ENCODE measurements around the gene GAA.
"Not testable (repeated sequence)": the region's sequence is repeated elsewhere in the genome, so short reads cannot be mapped to it uniquely, and the experiment has no call there.

The GAA gene

DNA sequence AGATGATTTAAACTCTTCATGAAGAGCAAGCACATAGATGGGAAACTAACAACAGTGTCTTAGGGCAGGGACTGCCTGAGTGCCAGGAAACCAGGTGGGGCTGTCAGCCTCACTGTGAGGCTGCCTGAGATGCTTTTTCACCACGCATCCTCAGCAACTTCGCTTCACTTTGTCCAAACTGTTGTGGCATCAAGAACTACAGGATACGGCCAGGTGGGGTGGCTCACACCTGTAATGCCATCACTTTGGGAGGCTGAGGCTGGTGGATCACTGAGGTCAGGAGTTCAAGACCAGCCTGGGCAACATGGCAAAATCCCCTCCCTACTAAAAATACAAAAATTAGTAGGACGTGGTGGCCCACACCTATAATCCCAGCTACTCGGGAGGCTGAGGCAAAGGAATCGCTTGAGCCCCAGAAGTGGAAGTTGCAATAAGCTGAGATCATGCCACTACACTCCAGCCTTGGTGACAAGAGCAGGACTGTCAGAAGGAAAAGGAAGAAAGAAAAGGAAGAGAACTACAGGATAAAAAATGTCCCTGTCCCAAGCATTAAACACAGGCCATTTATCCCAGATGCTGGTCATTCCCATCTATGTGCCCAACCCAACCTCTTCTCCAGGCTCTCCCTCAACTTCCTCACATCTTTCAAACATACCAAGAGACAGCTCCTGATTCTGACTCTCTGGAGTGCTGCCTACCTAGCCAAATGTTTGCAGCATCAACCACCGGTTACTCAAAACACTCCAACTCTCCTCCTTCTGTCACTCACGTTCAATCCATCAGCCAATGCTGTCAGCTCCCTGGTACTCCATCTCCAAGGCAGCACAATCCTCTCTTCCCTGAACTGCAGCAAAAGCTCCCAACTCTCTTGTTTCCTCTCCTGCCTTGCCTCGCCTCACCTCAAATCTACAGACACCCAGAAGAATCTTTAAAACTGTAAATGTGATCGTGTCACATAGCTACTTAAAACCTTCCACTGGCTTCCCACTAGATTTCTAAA is 44.0 kb downstream of the GAA start:
- DNase-seq (ENCODE audit: low read depth) = no peak

GRCh38 chr17:80146121-80147034 is 45.0 kb downstream of the GAA start:
- no peak for DNase-seq (ENCODE audit: low read depth)

DNA sequence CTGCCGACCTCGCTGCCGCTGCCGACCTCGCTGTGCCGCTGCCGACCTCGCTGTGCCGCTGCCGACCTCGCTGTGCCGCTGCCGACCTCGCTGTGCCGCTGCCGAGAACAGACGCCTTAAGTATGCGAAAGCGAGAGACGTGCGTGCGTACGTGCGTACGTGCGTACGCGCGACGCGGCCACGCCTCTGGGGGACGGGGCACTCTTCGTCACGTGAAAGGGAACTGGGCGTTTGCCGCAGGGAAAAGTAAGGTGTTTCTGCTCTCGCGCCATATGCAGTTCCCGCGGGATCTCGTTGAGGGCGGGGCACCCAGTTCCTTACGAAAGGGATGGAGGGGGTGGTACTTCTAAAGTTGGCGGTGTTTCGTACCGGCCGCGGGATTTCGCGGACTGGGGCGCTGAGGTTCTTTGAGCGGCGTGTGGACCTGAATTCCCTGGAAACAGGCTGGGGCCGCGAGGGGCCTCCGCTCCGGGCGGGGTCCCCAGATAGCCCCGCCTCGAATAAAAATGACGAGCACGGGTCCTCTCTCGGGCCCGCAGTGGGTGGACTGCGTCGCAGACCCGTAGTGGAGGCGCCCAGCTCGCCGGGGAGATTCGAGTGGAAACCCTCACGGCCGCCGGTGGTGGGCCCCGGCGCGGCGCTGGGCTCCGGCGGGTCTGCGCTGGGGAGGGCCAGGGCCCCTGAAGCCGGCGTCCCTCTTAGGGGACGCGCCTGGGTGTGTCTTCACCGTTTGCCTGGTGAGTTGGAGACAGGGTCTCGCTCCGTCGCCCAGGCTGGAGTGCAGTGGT is 45.8 kb downstream of the GAA start, which contains the start of gene EIF4A3:
Gene EIF4A3 (minus strand): TSS at position 94 of the 788 bp plus-strand sequence. CDS start 167 bp downstream, outside the sequence.
- DNase-seq (ENCODE audit: low read depth) = peak; percentile 94

DNA sequence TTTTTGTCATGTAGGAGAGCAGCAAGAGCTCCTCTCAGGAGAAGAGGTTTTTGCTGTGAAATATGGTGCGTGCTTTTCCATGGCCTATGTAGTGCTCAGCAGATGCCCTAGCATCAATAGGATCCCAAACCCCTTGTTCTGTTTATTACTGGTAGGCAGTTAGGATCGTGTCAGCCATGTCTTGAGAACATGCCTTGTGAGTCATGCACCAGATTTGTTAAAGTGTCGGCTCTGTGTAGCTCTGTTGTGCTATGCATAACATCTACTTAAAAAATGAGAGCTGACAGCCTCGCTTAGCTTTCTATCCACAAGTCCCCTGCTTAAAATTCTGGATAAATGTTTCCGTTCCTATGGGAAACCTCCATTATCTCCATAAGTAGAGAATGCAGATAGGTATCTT is 50.0 kb downstream of the GAA start:
- DNase-seq (ENCODE audit: low read depth) = no peak

GRCh38 chr17:80152081-80152702 is 50.8 kb downstream of the GAA start:
- no peak for DNase-seq (ENCODE audit: low read depth)

- DNase-seq (ENCODE audit: low read depth) = no peak
These were observed 51.6 kb downstream of the GAA start for GRCh38 chr17:80153004-80153403.

- no peak for DNase-seq (ENCODE audit: low read depth)
These were observed 52.8 kb downstream of the GAA start for GRCh38 chr17:80154166-80154565.

- not testable (repeated sequence) for DNase-seq (ENCODE audit: low read depth)
These were observed 54.2 kb downstream of the GAA start for GRCh38 chr17:80155600-80155999.

- no peak for DNase-seq (ENCODE audit: low read depth)
These were observed 57.5 kb downstream of the GAA start for GRCh38 chr17:80158846-80159245.

GRCh38 chr17:80160536-80160935 is 59.2 kb downstream of the GAA start:
- no peak for DNase-seq (ENCODE audit: low read depth)

DNA sequence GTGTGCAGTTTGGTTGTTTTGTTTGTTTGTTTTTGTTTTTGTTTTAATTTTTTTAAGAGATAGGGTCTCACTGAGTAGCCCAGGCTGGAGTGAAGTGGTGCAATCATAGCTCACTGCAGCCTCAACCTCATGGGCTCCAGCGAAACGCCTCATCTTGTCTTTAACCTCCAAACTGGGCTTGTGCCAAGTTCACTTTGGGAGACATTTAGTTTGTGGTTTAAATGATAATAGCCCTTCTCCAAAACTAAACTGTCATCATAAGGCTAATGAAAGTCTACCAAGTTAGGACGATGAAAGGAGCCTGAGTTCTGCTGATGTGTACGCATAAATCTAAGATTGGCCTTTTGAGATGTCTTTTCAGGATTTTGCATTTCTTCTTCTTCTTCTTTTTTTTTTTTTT is 62.0 kb downstream of the GAA start:
- no peak for DNase-seq (ENCODE audit: low read depth)

DNA sequence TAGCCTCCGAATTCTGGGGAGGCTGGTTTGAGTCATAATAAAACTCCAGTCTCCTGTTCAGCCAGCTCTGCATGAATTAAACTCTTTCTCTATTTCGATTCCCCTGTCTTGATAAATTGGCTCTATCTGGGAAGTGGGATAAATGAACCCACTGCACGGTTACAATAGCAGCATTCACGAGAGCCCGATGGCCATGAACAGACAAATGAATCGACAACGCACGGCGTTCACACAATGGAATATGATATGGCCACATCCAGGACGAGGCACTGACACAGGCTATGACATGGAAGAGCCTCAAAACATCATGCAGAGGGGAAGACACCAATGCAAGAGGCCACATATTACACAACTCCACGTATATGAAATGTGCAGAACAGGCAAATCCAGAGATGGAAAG is 62.8 kb downstream of the GAA start:
- DNase-seq (ENCODE audit: low read depth) = no peak

DNA sequence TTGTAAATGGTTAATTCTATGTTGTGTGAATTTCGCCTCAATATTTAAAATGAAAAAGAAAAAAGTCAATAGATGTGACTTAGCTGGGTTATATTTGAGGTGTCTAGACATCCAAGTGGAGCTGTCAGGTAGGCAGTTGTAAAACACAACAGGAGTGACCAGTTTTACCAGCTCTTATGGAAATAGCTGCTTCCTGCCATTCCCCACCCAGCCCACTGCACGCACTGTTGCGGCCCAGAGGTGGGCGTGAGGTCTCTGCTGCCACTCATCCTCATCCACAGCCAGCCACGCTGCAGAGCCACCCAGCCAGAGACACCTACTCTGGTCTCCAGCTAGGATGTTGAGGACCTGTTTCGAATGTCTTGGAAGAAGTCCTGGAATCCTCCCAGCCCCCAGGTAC is 65.1 kb downstream of the GAA start:
- DNase-seq (ENCODE audit: low read depth) = no peak

DNA sequence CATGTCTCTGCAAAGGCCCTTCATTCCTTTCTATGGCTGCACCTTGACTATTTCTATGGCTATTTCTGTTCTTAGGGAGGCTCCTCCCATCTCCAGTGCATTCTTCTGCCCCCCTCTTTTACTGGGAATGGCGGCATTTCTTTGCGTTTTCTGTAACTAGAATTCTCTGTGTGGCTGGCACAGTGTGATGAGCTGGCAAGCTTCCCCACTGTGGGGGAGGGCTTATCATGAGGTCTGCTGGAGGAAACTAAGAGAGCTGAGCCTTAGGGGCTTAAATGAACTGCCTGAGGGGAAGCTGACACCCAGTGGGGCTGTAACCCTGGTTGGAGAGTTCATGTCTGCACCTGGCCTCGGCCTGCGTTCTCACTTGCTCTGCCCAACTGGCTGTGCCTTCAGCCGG is 67.0 kb downstream of the GAA start:
- DNase-seq (ENCODE audit: low read depth) = no peak

DNA sequence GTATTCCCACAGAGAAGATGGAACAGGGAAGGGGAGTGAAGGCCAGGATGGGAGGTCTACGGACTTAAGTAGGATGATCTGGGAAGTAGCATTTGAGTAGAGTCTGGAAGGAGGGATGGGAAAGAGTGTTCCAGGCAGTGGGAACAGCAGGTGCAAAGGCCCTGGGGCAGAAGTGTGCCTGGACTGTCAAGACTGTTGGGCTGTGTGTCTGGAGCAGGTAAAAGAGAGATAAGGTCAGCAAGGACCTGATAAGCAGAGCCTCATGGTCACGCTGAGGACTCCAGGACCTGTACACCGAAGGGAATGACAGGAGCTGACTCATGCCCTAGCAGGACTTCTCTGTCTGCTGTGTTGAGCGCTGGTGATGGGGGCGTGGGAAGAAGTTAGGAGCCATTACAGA is 67.7 kb downstream of the GAA start:
- DNase-seq (ENCODE audit: low read depth) = no peak

Data from stimulated activated CD8-positive, alpha-beta memory T cell treated with anti-CD3 and anti-CD28 coated beads, Interleukin-12 subunit alpha, Interleukin-12 subunit beta, amount 100 ng/mL, for 1 hour (primary cell).